ENCODE data around the gene CXCL9. TPM values are rescaled to one million over a fixed set of nuclear protein-coding genes. Genes with fewer than 3 reads are reported as not detected.
"Not testable (repeated sequence)": the region's sequence is repeated elsewhere in the genome, so short reads cannot be mapped to it uniquely, and the experiment has no call there.

CXCL9 gene
- under 1 TPM; 0.10 to 0.14 TPM for total RNA-seq

GRCh38 chr4:76007089-76007862, at the start of gene CXCL9:
Gene CXCL9 (minus strand): TSS chr4:76007509. CDS start chr4:76007449, 60 bp downstream.
- H3K9me3 Mint-ChIP-seq: no peaks in the 10 kb centered on the region
- no peak within 1 kb of the TSS for H3K4me3 Mint-ChIP-seq
- peaks cover 17% of the 10 kb centered on the region for H3K27me3 Mint-ChIP-seq
- intact Hi-C loops (cut with micrococcal nuclease): no loop called here
- ChIA-PET POLR2A (no interaction called here), CTCF (interaction anchor here (1.9 kb wide), 1 partner anchor 11 kb away, joined by 9 read pairs; no protein-coding TSS in a partner anchor)
- no peak for DNase-seq
- no peaks in the 10 kb centered on the region for H3K36me3 Mint-ChIP-seq
- H3K4me1 Mint-ChIP-seq (ENCODE audit: low read depth): peaks cover 5% of the 10 kb centered on the region
- H3K27ac Mint-ChIP-seq: no peak within 1 kb of the TSS

- Mint-ChIP-seq H3K4me1 (ENCODE audit: low read depth) (peaks cover 45% of the 10 kb centered on the region), H3K27me3 (peaks cover 20% of the 10 kb centered on the region), H3K36me3 (no peaks in the 10 kb centered on the region), H3K4me3 (no peak overlapping the region), H3K9me3 (no peaks in the 10 kb centered on the region), H3K27ac (no peak overlapping the region)
- CTCF ChIA-PET: interaction anchor here (2.4 to 4.2 kb wide), 2 partner anchors 12 to 60 kb away, joined by 15 to 38 read pairs; no protein-coding TSS in a partner anchor
- DNase-seq: no peak
- POLR2A ChIA-PET: no interaction called here
- intact Hi-C loops (cut with micrococcal nuclease): loop anchor here (5.0 kb wide), 1 partner anchor 972 kb away; no protein-coding TSS in a partner anchor
These were observed 48.1 kb upstream of the CXCL9 start for GRCh38 chr4:76055421-76055820.

- ChIA-PET POLR2A (interaction anchor here (0.6 to 0.9 kb wide), 2 partner anchors 31 to 62 kb away, joined by 3 read pairs; no protein-coding TSS in a partner anchor), CTCF (interaction anchor here (2.4 to 4.2 kb wide), 2 partner anchors 12 to 59 kb away, joined by 15 to 38 read pairs; no protein-coding TSS in a partner anchor)
- no peaks in the 10 kb centered on the region for H3K9me3 Mint-ChIP-seq
- intact Hi-C loops (cut with micrococcal nuclease): loop anchor here (5.0 kb wide), 1 partner anchor 972 kb away; no protein-coding TSS in a partner anchor
- H3K36me3 Mint-ChIP-seq: no peaks in the 10 kb centered on the region
- peaks cover 41% of the 10 kb centered on the region for H3K4me1 Mint-ChIP-seq (ENCODE audit: low read depth)
- H3K27ac Mint-ChIP-seq: peak overlapping the region; percentile 49
- peaks cover 18% of the 10 kb centered on the region for H3K27me3 Mint-ChIP-seq
- peak; percentile 56 for DNase-seq
- no peak overlapping the region for H3K4me3 Mint-ChIP-seq
These were observed 47.7 kb upstream of the CXCL9 start for GRCh38 chr4:76055016-76055415.

- peaks cover 30% of the 10 kb centered on the region for H3K4me1 Mint-ChIP-seq (ENCODE audit: low read depth)
- ChIA-PET POLR2A (no interaction called here), CTCF (interaction anchor here (0.6 to 4.2 kb wide), 6 partner anchors 13 to 126 kb away, joined by 3 to 38 read pairs (median 4); no protein-coding TSS in a partner anchor)
- intact Hi-C loops (cut with micrococcal nuclease): no loop called here
- H3K4me3 Mint-ChIP-seq: no peak overlapping the region
- H3K27ac Mint-ChIP-seq: no peak overlapping the region
- peaks cover 20% of the 10 kb centered on the region for H3K27me3 Mint-ChIP-seq
- no peak for DNase-seq
- no peaks in the 10 kb centered on the region for H3K9me3 Mint-ChIP-seq
- no peaks in the 10 kb centered on the region for H3K36me3 Mint-ChIP-seq
These were observed 46.4 kb upstream of the CXCL9 start for GRCh38 chr4:76053730-76054129.

- H3K27ac Mint-ChIP-seq; CTCF ChIA-PET; H3K9me3 Mint-ChIP-seq; POLR2A ChIA-PET; H3K4me3 Mint-ChIP-seq; DNase-seq; H3K4me1 Mint-ChIP-seq (ENCODE audit: low read depth); intact Hi-C loops (cut with micrococcal nuclease); H3K36me3 Mint-ChIP-seq: not testable (repeated sequence)
- H3K27me3 Mint-ChIP-seq: peaks cover 13% of the 10 kb centered on the region
These were observed 43.3 kb upstream of the CXCL9 start for GRCh38 chr4:76050560-76051050.

- CTCF ChIA-PET; H3K9me3 Mint-ChIP-seq; DNase-seq; intact Hi-C loops (cut with micrococcal nuclease); POLR2A ChIA-PET; H3K36me3 Mint-ChIP-seq; H3K4me3 Mint-ChIP-seq; H3K4me1 Mint-ChIP-seq (ENCODE audit: low read depth); H3K27ac Mint-ChIP-seq: not testable (repeated sequence)
- H3K27me3 Mint-ChIP-seq: peaks cover 11% of the 10 kb centered on the region
These were observed 42.6 kb upstream of the CXCL9 start for GRCh38 chr4:76049860-76050416.

- CTCF ChIA-PET; H3K27me3 Mint-ChIP-seq; H3K4me3 Mint-ChIP-seq; intact Hi-C loops (cut with micrococcal nuclease); POLR2A ChIA-PET; H3K27ac Mint-ChIP-seq; H3K9me3 Mint-ChIP-seq; H3K36me3 Mint-ChIP-seq; DNase-seq: not testable (repeated sequence)
- peaks cover 13% of the 10 kb centered on the region for H3K4me1 Mint-ChIP-seq (ENCODE audit: low read depth)
These were observed 37.4 kb upstream of the CXCL9 start for GRCh38 chr4:76044686-76045085.

GRCh38 chr4:76043306-76043705, 36.0 kb upstream of the CXCL9 start:
- intact Hi-C loops (cut with micrococcal nuclease); H3K27me3 Mint-ChIP-seq; H3K9me3 Mint-ChIP-seq; H3K4me3 Mint-ChIP-seq; DNase-seq; H3K27ac Mint-ChIP-seq; H3K36me3 Mint-ChIP-seq: not testable (repeated sequence)
- peaks cover 13% of the 10 kb centered on the region for H3K4me1 Mint-ChIP-seq (ENCODE audit: low read depth)
- POLR2A ChIA-PET: interaction anchor here (1.7 kb wide), 1 partner anchor 15 kb away, joined by 6 read pairs; no protein-coding TSS in a partner anchor
- CTCF ChIA-PET: interaction anchor here (0.6 kb wide), 1 partner anchor 19 kb away, joined by 3 read pairs; no protein-coding TSS in a partner anchor

- ChIA-PET CTCF (interaction anchor here (0.6 to 1.2 kb wide), 2 partner anchors 16 to 19 kb away, joined by 3 read pairs; no protein-coding TSS in a partner anchor), POLR2A (interaction anchor here (1.7 kb wide), 1 partner anchor 16 kb away, joined by 6 read pairs; no protein-coding TSS in a partner anchor)
- not testable (repeated sequence) for H3K9me3 Mint-ChIP-seq, H3K36me3 Mint-ChIP-seq, DNase-seq, H3K27me3 Mint-ChIP-seq
- peak overlapping the region; percentile 58 for H3K4me3 Mint-ChIP-seq
- intact Hi-C loops (cut with micrococcal nuclease): loop anchor here (1.0 kb wide), 1 partner anchor 16 kb away; no protein-coding TSS in a partner anchor
- peaks cover 13% of the 10 kb centered on the region for H3K4me1 Mint-ChIP-seq (ENCODE audit: low read depth)
- H3K27ac Mint-ChIP-seq: peak overlapping the region; percentile 57
These were observed 35.1 kb upstream of the CXCL9 start for GRCh38 chr4:76042241-76042998.

- POLR2A ChIA-PET: no interaction called here
- intact Hi-C loops (cut with micrococcal nuclease): no loop called here
- no peaks in the 10 kb centered on the region for H3K9me3 Mint-ChIP-seq
- no peaks in the 10 kb centered on the region for H3K36me3 Mint-ChIP-seq
- CTCF ChIA-PET: interaction anchor here (1.5 to 3.3 kb wide), 2 partner anchors 16 to 41 kb away, joined by 4 to 13 read pairs; no protein-coding TSS in a partner anchor
- DNase-seq: no peak
- H3K4me1 Mint-ChIP-seq (ENCODE audit: low read depth): peaks cover 3% of the 10 kb centered on the region
- no peaks in the 10 kb centered on the region for H3K27me3 Mint-ChIP-seq
- no peak overlapping the region for H3K4me3 Mint-ChIP-seq
- H3K27ac Mint-ChIP-seq: no peak overlapping the region
These were observed 29.5 kb upstream of the CXCL9 start for GRCh38 chr4:76036855-76037254.

- ChIA-PET POLR2A (no interaction called here), CTCF (interaction anchor here (1.2 kb wide), 1 partner anchor 40 kb away, joined by 3 read pairs; no protein-coding TSS in a partner anchor)
- no peak for DNase-seq
- H3K27me3 Mint-ChIP-seq: no peaks in the 10 kb centered on the region
- H3K4me3 Mint-ChIP-seq: no peak within 1 kb of the TSS
- intact Hi-C loops (cut with micrococcal nuclease): no loop called here
- no peak within 1 kb of the TSS for H3K27ac Mint-ChIP-seq
- H3K36me3 Mint-ChIP-seq: no peaks in the 10 kb centered on the region
- H3K4me1 Mint-ChIP-seq (ENCODE audit: low read depth): no peaks in the 10 kb centered on the region
- H3K9me3 Mint-ChIP-seq: no peaks in the 10 kb centered on the region
These were observed 28.6 kb upstream of the CXCL9 start, which contains the start of gene CXCL11 for GRCh38 chr4:76035799-76036380. Gene CXCL11 (minus strand): TSS chr4:76036070. CDS start chr4:76035987, 83 bp downstream.
